GM12878 (cell line): ENCODE measurements around the gene APH1B. TPM values are rescaled to one million over a fixed set of nuclear protein-coding genes. Genes with fewer than 3 reads are reported as not detected.

Experiments used
- ATAC-seq: fragments of 200-7000 bp; cut with Tn5 transposase; 3 replicates; pipeline ENCODE4 v1.9.1; 2020; ENCODE audit warnings: mild to moderate bottlenecking, moderate library complexity
- BruUV-seq: library from RNA; stranded (reverse); fragments of 400-500 nt; replicated peaks from 2 replicates; lab custom pipeline; 2021; lab: Mats Ljungman, UMichigan
- CTCF ChIA-PET: fragments of 300-600 bp; sonication (Branson Sonifier 250); formaldehyde crosslinking; extraction: SDS; loops from one replicate; lab custom pipeline; 2021; ENCODE audit warnings: inconsistent platforms; lab: Yijun Ruan, JAX
- POLR2A ChIA-PET: fragments of 350-600 bp; formaldehyde crosslinking; extraction: SDS; loops from one replicate; lab custom pipeline; 2021; ENCODE audit warnings: inconsistent platforms; lab: Charles Lee
- RAD21 ChIA-PET: fragments of 300-600 bp; sonication (Branson Sonifier 250); formaldehyde crosslinking; loops from one replicate; lab custom pipeline; 2023; ENCODE audit warnings: antibody characterized with exemption; ENCODE audit not compliant: unreplicated experiment; lab: Charles Lee
- SMC1A ChIA-PET: fragments of 300-600 bp; sonication (Branson Sonifier 250); formaldehyde crosslinking; loops from one replicate; lab custom pipeline; 2023; ENCODE audit not compliant: unreplicated experiment, uncharacterized antibody; lab: Charles Lee
- DNase-seq: peaks from one replicate; pipeline ENCODE4 v3.0.0-alpha.2; 2011; ENCODE audit warnings: low read depth, low spot score
- FAIRE-seq: peaks from 3 replicates; lab custom pipeline; 2011; peaks lifted over from hg19 to GRCh38; lab: Jason Lieb, UNC
- H2AFZ ChIP-seq: 2 replicates; pipeline ENCODE4 v1.6.0; 2011; ENCODE audit warnings: low read depth, low read length, control low read depth; ENCODE audit not compliant: control insufficient read depth
- H3K27ac ChIP-seq: 2 replicates; pipeline ENCODE4 v1.5.1; 2011; ENCODE audit warnings: control low read depth; ENCODE audit not compliant: control insufficient read depth, insufficient read depth
- H3K27me3 ChIP-seq, 2 experiments: replicated peaks in 1 of 2; 2 replicates each; pipeline versions ENCODE4 v1.6.0 to v1.6.1; 2011; ENCODE audit warnings: low read length in 1 of 2; ENCODE audit not compliant: control insufficient read depth in 2 of 2, insufficient read depth in 2 of 2
- H3K36me3 ChIP-seq, 2 experiments: 2 replicates each; pipeline ENCODE4 v1.5.1; 2011; ENCODE audit warnings: low read length in 1 of 2; ENCODE audit not compliant: control insufficient read depth in 2 of 2, insufficient read depth in 2 of 2
- H3K4me1 ChIP-seq: 2 replicates; pipeline ENCODE4 v1.6.1; 2011; ENCODE audit warnings: mild to moderate bottlenecking, low read length, moderate library complexity, mixed read lengths; ENCODE audit not compliant: control insufficient read depth, insufficient read depth
- H3K4me2 ChIP-seq: 2 replicates; pipeline ENCODE4 v1.6.0; 2011; ENCODE audit warnings: control low read depth; ENCODE audit not compliant: control insufficient read depth, insufficient read depth
- H3K4me3 ChIP-seq: fragments of 200-600 bp; sonication (generic); 2 replicates; pipeline ENCODE4 v1.5.1; 2016
- H3K79me2 ChIP-seq: 2 replicates; pipeline ENCODE4 v1.6.0; 2011; ENCODE audit warnings: low read length; ENCODE audit not compliant: control insufficient read depth, insufficient read depth
- H3K9ac ChIP-seq: 2 replicates; pipeline ENCODE4 v1.8.0; 2011; ENCODE audit warnings: low read length, control low read depth, mixed read lengths; ENCODE audit not compliant: control insufficient read depth, insufficient read depth
- H3K9me3 ChIP-seq: replicated peaks from 3 replicates; pipeline ENCODE4 v1.5.1; 2011; ENCODE audit warnings: mild to moderate bottlenecking, low read length; ENCODE audit not compliant: control insufficient read depth, insufficient read depth
- H4K20me1 ChIP-seq: 2 replicates; pipeline ENCODE4 v1.6.0; 2011; ENCODE audit not compliant: control insufficient read depth, insufficient read depth
- ATF7 ChIP-seq: fragments of 450-650 bp; IDR thresholded peaks from 2 replicates; pipeline ENCODE4 v1.6.1; 2016; ENCODE audit warnings: low read depth, mild to moderate bottlenecking
- FOS ChIP-seq: IDR thresholded peaks from 3 replicates; pipeline ENCODE4 v1.6.1; 2011; ENCODE audit warnings: borderline replicate concordance; ENCODE audit not compliant: insufficient read length; ENCODE audit errors: extremely low read depth
- JUNB ChIP-seq: IDR thresholded peaks from 2 replicates; pipeline ENCODE4 v1.6.1; 2016; ENCODE audit warnings: antibody characterized with exemption, mild to moderate bottlenecking
- NFXL1 ChIP-seq: fragments of 450-650 bp; IDR thresholded peaks from 2 replicates; pipeline ENCODE4 v1.6.1; 2017; ENCODE audit warnings: antibody characterized with exemption, mild to moderate bottlenecking, borderline replicate concordance
- NR2C1 ChIP-seq: fragments of 450-650 bp; IDR thresholded peaks from 2 replicates; pipeline ENCODE4 v1.6.1; 2017; ENCODE audit warnings: antibody characterized with exemption, mild to moderate bottlenecking, moderate library complexity
- RUNX3 ChIP-seq: IDR thresholded peaks from 2 replicates; pipeline ENCODE4 v1.6.1; 2012; ENCODE audit warnings: low read length, inconsistent platforms
- TARDBP ChIP-seq: IDR thresholded peaks from 2 replicates; pipeline ENCODE4 v1.6.1; 2016; ENCODE audit warnings: borderline replicate concordance
- WGBS: methylation state at CpG from one replicate; pipeline ENCODE4 v1.1.6; 2016; ENCODE audit warnings: low lambda C conversion rate; ENCODE audit not compliant: insufficient replicate concordance, insufficient coverage; ENCODE audit errors: missing lambda C conversion rate; 5-methylcytosine and 5-hydroxymethylcytosine counted together
- in situ Hi-C: fragments of 300-500 bp; cut with MboI; formaldehyde crosslinking; loops from 9 replicates; pipeline ENCODE4 v1.14.3; 2018; ENCODE audit warnings: mixed read lengths
- intact Hi-C: fragments of 100-400 bp; cut with micrococcal nuclease; formaldehyde crosslinking; loops from one replicate; pipeline ENCODE4 v1.14.2; 2022; ENCODE audit not compliant: unreplicated experiment
- polyA plus RNA-seq, 11 experiments: library from polyadenylated mRNA; depleted of rRNA in 4 of 11; unstranded in 6 of 11; stranded (reverse) in 5 of 11; fragments of >200 nt; fragmentation: Nextera tagmentation in 4 of 11; fragmentation: Illumina TruSeq in 1 of 11; extraction: Ambion mirVana in 4 of 11; extraction: Trizol in 1 of 11; gene quantifications; 1 replicate in 1 of 11; 2 replicates in 10 of 11; pipeline versions ENCODE4 v1.2.1 to v1.2.3, GENCODE V29; 2011 to 2016; ENCODE audit warnings: inconsistent platforms in 2 of 11, missing spikeins in 2 of 11, low read depth in 1 of 11
- total RNA-seq, 4 experiments: library from RNA; depleted of rRNA in 3 of 4; stranded (reverse); fragments of >200 nt in 3 of 4; fragmentation: Illumina TruSeq in 1 of 4; extraction: Trizol in 1 of 4; gene quantifications; 2 replicates each; pipeline versions ENCODE4 v1.2.1 to v1.2.3, GENCODE V29; 2013 to 2021
- TF ChIP-seq, protein P1 (sequence below): IDR thresholded peaks from 2 replicates; pipeline ENCODE4 v1.6.1; 2011; ENCODE audit warnings: borderline replicate concordance, low read depth, mild to moderate bottlenecking, moderate library complexity, low read length; ENCODE audit not compliant: insufficient read depth, poor library complexity, severe bottlenecking

The APH1B gene
- total and polyA plus RNA-seq, 10 of the 15 experiments (the other 5 are each of a cell fraction or from before 2014, with no cell fraction given), result 5.0 to 20.8 (median 11.1) TPM

DNA sequence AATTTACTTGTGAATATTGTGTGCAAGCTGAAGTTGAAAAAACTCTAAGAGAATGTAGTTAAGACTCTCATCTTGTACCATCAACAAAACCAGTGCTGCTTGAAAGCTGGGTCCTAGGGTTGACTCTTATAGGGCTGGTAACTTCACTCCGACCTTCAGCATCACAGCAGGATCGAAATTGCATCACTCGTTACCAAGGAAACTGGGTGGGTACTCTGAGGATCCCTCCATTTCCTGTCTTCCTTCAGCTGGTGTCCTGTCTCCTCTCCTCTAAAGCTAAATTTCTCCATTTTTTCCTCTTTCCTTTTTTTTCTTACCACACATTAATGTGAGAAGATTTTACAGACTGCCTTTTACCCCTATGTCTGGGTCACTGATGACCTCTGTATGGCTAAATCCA is 3.0 kb upstream of the APH1B start:
- H3K4me3 ChIP-seq, result no peak overlapping the region
- in situ Hi-C loops, result no loop called here
- H3K27ac ChIP-seq, result no peak overlapping the region
- ChIA-PET SMC1A (interaction anchor here (1.8 to 2.6 kb wide), 3 partner anchors 64 to 130 kb away, joined by 6 to 9 read pairs (median 8); no protein-coding TSS in a partner anchor), CTCF (interaction anchor here (1.2 to 3.2 kb wide), 3 partner anchors 78 to 227 kb away, joined by 4 to 13 read pairs (median 5); no protein-coding TSS in a partner anchor), RAD21 (no interaction called here), POLR2A (no interaction called here)
- H3K27me3 ChIP-seq, result no peaks in the 10 kb centered on the region
- FAIRE-seq (no peak), ATAC-seq (no peak), DNase-seq (no peak)
- 98% methylated on average over 3 of the region's 3 CpGs for WGBS
- no peak overlapping the region for H3K9ac ChIP-seq
- BruUV-seq, result no TSS peak
- no peaks in the 10 kb centered on the region for H3K36me3 ChIP-seq
- H3K79me2 ChIP-seq, result no peaks in the 10 kb centered on the region
- H3K9me3 ChIP-seq, result no peaks in the 10 kb centered on the region
- TF ChIP-seq TARDBP, result no peak
- no peak for TF ChIP-seq FOS
- TF ChIP-seq RUNX3, result no peak
- TF ChIP-seq JUNB, result no peak
- no peak for TF ChIP-seq NR2C1
- TF ChIP-seq, protein P1, sequence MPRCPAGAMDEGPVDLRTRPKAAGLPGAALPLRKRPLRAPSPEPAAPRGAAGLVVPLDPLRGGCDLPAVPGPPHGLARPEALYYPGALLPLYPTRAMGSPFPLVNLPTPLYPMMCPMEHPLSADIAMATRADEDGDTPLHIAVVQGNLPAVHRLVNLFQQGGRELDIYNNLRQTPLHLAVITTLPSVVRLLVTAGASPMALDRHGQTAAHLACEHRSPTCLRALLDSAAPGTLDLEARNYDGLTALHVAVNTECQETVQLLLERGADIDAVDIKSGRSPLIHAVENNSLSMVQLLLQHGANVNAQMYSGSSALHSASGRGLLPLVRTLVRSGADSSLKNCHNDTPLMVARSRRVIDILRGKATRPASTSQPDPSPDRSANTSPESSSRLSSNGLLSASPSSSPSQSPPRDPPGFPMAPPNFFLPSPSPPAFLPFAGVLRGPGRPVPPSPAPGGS, result no peak
- TF ChIP-seq NFXL1, result no peak
- no peak for TF ChIP-seq ATF7
- intact Hi-C loops, result loop anchor here (10.0 kb wide), 1 partner anchor 120 kb away; the partner anchor contains the start of gene RPS27L
- peaks cover 4% of the 10 kb centered on the region; the same call in 1 of the 2 replicates for H3K4me1 ChIP-seq
- H4K20me1 ChIP-seq, result no peaks in the 10 kb centered on the region
- no peak overlapping the region for H3K4me2 ChIP-seq
- H2AFZ ChIP-seq, result no peak overlapping the region
